Ishikawa (cell line): ENCODE results near the gene INPP5F.

Experiments
- CEBPB ChIP-seq: IDR thresholded peaks from 2 replicates; pipeline ENCODE4 v1.6.1; 2012
- EGR1 ChIP-seq: IDR thresholded peaks from 2 replicates; pipeline ENCODE4 v1.6.1; 2012
- EP300 ChIP-seq: IDR thresholded peaks from 2 replicates; pipeline ENCODE4 v1.6.1; 2012; ENCODE audit warnings: borderline replicate concordance
- MAX ChIP-seq: IDR thresholded peaks from 2 replicates; pipeline ENCODE4 v1.6.1; 2012
- REST ChIP-seq: IDR thresholded peaks from 2 replicates; pipeline ENCODE4 v1.6.1; 2012; ENCODE audit warnings: low read depth, mild to moderate bottlenecking
- TAF1 ChIP-seq: IDR thresholded peaks from 2 replicates; pipeline ENCODE4 v1.6.1; 2012; ENCODE audit warnings: low read depth, mild to moderate bottlenecking
- USF1 ChIP-seq: IDR thresholded peaks from 2 replicates; pipeline ENCODE4 v1.6.1; 2012
- YY1 ChIP-seq: IDR thresholded peaks from 2 replicates; pipeline ENCODE4 v1.6.1; 2012; ENCODE audit warnings: low read depth
- ZBTB7A ChIP-seq: IDR thresholded peaks from 2 replicates; pipeline ENCODE4 v1.6.1; 2012; ENCODE audit warnings: low read depth

- TF ChIP-seq REST: no peak
- no peak for TF ChIP-seq TAF1
- peak; percentile 62 for TF ChIP-seq YY1
- TF ChIP-seq USF1: 0 out of 2 replicates have a peak, but pooled peaks have one; percentile 15
- TF ChIP-seq EP300: no peak
- no peak for TF ChIP-seq CEBPB
- TF ChIP-seq EGR1: no peak
- TF ChIP-seq ZBTB7A: no peak
- peak; percentile 42; the same call in 1 of the 2 replicates for TF ChIP-seq MAX
Observed at GRCh38 chr10:119686465-119687191, 39.2 kb upstream of the INPP5F start.
